CD4-positive, alpha-beta T cell treated with Interleukin-1 beta for 1 hour (primary cell): ENCODE measurements around the gene SYT7.

Experiments
- DNase-seq, 2 donors: peaks; one replicate each; pipeline ENCODE4 v3.0.0-alpha.2; 2020 to 2022

SYT7 gene

GRCh38 chr11:61607920-61608599 lies 27.2 kb upstream of the SYT7 start:
- no peak for DNase-seq

DNA sequence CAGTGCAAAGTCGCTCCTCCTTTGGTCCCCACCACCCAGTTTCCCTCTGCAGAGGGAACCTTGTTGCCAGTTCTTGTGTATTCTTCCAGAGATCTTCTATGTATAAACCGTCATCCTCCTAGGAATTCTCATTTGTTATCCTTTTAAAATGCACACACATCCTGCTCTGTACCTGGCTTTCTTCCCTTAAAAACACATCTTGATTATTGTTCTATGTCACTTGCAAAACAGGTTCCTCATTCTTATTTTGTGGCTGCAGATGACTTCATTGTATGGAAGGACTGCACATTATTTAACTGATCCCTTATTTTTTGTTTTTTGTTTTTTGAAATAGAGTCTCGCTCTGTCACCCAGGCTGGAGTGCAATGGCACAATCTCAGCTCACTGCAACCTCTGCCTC lies 26.6 kb upstream of the SYT7 start:
- DNase-seq = no peak

GRCh38 chr11:61603667-61604066 lies 22.8 kb upstream of the SYT7 start:
- DNase-seq = no peak

DNA sequence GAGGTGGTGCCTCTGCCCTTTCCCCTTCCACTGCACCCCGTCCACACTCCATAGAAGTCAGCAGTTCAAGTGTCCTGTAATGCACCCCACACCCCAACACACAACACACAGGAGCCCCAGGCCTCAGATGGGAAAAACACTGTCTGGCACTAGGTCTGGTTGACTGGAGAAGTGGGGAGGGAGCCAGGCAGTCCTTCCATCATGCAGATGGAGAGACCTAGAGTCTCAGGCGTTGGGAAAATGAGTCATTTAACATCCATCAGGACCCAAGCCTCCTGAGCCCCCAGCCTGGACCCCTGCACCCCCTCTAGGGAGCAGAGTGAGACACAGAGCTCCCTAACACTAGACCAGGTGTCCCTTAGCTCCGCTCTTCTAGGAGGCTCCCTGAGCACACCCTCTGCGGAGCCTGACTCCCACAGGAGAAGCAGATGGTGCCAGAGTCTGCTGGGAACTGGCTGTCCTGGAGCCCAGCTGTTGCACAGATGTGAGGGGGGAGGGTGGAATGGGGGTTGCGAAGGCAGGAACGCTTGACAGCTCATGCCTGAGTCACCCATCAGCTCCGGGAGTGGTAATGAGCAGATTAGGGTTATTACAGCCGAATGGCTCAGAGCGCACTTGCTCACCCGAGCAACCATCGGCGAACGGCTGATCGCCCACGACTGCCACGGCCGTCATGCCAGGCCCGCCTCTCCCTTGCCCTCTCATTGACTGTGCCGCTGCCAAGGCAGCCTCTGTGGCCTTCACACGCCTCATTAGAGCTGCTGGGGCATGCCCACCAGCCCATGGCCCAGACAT lies 22.1 kb upstream of the SYT7 start:
- no peak for DNase-seq

DNA sequence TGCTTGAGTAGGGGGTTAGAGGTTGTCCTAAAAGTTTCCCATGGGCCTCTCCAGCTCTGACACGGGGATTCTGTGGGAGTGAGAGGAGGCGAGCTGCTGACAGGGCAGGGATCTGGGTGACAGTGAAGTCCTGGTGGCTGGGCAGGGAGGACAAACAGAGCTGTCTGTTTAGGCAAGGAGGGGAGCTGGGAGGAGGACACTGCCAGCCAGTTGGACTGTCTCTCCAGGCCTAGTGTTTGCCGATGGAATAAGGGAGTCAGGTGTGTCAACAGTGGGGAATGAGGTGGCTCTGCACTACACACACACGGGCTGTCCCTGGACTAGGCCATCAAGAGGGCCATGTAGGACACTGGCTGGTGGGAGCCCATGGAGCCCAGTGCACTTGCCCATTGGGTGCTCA lies 20.6 kb upstream of the SYT7 start:
- no peak for DNase-seq

GRCh38 chr11:61599968-61600710 lies 19.3 kb upstream of the SYT7 start:
- no peak for DNase-seq

DNA sequence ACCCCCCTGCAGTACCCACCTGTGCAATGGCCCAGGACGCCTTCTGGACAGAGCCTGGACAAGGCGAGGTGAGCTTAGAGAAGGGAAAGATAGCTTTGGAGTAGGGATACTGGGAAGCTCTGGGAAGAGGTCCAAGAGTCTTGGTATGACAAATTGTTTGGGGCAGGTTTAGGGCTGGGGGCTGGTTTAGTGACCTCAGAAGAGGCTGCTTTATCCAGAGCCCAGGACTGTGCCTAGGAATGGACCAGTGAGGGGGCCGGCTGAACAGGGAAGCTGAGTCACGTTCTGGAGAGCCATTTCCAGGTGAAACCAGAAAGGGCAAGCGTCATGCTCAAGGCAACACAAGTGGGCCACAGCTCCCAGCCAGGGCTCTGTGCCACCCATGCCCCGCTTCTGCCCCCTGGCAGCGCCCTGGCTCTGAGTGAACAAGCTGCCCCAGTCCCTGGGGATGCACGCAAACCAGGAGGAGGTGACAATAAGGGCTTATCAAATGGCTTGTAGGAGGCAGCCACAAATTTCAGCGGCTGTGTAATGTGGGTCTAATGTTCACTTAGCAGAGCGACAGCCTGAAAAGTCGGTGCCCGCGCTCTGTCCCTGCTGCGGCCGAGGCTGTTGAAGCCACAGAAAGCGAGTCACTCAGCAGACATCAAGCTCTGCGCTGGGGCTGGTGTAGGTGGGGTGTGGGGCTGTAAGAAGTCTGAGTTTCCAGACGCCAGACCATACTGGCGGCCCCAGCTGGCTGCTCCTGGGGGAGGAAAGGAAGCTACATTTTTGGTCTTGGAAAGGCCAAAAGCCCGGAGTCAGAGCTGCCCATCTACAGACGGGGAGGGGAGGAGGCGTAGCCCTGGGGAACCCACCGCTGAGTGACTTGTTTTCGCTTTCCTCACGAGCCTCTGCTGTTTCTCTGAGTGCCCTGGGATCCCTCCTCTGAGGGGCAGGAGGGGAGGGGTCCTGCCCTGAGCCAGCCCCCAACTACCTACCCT lies 18.3 kb upstream of the SYT7 start:
- no peak for DNase-seq

- no peak for DNase-seq
Measured at GRCh38 chr11:61598374-61598773, 17.5 kb upstream of the SYT7 start.

DNA sequence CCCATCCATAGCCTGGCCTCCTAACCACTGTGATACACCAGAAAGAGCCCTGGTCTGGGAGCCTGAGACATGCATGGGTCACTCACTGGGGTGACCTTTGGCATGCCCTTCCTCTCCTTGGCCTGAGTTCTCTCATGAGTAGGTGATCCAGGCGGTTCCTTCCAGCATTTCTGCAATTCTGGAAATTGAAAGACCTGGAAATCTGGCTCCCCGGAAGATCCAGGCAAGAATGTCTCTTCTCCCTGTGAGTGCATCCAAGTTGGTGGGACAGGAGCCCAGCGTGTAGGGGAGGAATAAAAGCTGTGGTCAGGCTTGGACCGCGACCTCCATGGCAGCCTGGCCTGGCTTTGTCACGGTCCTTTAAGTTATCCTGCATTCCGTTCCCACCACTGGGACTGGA lies 16.1 kb upstream of the SYT7 start:
- DNase-seq = no peak

GRCh38 chr11:61596542-61596941 lies 15.7 kb upstream of the SYT7 start:
- DNase-seq = no peak

- DNase-seq = no peak
Measured at GRCh38 chr11:61594907-61595257, 14.0 kb upstream of the SYT7 start.

DNA sequence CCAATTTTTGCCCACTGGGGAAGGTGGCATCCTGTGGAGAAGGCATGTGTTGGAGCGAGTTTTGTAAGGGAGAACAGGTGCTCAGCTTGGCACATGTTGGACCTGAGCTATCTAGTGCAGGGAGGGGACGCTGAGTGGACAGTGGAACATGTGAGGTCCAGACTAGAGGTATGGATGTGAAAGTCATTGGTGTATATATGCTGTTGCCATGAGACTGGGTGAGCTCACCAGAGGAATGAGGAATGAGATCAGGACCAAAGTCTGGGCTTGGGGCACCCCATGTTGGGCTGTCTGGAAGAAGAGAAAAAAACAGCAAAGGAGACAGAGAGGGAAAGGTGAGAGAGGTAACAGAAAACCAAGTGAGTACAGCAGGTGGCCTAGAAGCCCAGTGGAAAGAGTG lies 12.3 kb upstream of the SYT7 start:
- no peak for DNase-seq

DNA sequence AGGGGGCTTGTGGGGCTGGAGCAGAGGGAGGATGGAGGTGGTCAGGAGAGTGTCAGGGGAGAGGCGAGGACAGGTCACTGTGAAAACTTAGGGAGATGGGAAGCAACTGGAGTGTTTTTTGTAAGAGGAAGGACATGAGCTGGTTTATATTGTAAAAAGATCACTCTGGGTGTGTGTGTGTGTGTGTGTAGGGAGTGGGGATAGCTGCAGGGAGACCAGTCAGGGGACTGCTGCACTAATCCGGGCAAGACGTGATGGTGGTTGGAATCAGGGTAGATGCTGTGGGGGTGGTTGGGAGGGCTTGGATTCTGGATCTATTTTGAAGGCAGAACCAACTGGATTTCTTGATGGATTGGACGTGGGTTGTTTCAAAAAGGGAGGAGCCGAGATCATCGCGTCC lies 11.3 kb upstream of the SYT7 start:
- no peak for DNase-seq

- DNase-seq = no peak
Measured at GRCh38 chr11:61589961-61590360, 9.1 kb upstream of the SYT7 start.

DNA sequence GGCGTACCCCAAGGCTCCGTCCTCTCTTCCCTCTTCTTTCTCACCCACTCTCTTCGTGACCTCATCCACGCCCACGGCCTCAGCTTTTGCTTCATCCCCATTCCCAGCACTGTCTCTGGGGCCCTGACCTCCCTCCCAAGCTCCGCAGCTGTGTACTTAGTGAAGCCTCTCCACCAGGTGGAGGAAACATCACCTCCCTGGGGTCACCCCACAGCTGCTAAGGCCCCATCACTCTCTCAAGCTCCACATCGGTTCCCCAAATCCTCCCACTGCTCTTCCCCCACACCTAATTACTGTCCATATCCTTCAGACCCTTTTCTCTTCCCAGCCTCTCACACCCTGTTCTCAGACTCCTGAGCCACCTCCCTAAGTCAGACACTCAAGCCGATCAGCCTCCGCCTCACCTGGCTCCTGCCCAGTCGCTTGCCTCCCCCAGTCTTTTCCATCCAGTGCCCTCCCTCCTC lies 7.9 kb upstream of the SYT7 start:
- no peak for DNase-seq

DNA sequence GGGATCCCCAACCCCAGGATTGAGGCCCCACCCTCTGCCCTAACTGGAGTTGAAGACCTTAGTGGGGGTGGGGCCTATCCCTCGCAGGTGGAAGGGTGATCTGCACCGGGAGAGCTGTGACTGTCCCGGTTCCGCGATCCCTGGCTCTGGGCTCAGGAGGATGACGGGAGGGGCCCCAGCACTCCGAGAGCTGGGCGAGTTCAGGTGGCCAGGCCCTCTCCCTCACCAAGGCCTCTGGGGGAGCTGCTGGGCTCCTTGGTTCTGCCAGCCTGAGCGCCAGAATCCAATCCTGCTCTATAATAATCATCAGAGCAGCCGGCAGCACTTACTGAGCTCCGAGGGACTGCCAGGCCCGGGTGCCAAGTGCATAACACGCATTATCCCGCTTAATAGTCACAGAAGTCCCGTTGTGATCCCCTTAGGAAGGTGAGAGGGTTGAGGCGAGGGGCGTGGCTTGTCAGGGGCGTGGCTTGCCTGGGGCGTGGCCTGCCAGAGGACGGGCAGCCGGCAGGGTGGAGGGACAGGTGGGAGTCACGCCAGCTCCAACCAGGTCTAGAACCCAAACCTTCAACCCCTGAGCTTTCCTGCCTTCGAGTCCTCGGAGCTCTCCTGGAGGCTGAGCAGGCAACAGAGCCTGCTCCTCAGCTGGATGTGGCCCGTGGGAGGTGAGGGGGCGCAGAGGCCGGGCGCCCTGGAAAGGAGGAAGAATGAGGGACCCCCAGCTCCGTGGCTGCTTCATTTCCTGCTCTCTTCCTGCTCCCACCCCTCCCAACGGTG lies 7.3 kb upstream of the SYT7 start:
- peak; percentile 56 to 62 for DNase-seq

DNA sequence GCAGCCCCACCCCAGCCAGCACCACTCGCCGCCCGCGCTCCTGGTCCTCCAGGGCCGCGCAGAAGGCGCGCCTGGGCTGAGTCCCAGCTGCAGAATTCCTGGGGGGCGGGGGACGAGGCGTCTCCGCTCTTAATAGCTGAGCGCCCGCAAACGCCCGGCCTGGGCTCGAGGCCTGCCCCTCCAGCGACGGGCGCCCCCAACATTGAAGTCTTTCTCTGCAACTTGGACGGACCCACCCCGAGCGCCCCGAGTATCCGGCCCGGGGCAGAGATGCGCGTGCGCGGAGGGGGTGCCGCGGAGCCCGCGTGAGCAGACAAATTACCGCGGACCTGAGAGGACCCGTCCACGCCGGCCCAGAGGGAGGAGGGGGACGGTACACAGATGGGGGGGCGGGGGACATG lies 6.7 kb upstream of the SYT7 start:
- DNase-seq = peak; percentile 14 to 38

GRCh38 chr11:61586792-61587430 lies 6.0 kb upstream of the SYT7 start:
- DNase-seq = no peak

GRCh38 chr11:61585115-61585514 lies 4.2 kb upstream of the SYT7 start:
- DNase-seq = no peak

GRCh38 chr11:61581931-61582330 lies 1.1 kb upstream of the SYT7 start:
- DNase-seq = no peak

DNA sequence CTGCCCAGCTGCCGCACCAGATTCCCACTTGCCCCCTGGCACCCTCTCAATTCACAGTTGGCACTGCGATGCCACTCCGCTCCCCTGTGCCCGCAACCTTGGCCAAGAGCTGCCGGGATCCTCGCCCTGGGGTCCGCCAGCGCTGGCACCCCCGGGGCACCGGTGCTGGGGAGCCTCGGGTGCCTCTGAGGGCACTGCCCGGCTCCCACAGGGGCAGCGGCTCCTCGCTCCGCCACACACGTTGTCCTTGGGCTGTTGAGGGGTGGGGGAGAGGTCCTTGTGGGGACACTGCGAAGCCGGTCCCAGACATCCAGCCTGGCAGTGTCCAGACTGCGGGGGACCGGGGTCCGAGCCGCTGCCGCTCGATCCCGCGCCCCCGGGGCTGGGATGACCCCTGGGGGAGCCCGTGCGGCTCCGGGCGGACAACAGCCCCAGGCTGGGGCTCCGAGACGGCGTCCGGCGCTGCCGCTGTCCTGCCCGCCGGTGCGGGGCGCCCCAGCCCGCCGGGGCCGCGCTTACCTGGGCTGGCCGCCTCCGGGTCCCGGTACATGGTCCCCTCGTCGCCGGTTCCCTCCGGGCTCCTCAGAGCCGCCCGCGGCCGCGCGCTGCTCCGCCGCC lies 496 bp downstream of the SYT7 start:
- no peak for DNase-seq
